WTC11 (cell line): Measurements from ENCODE around the gene UNG. TPM values are rescaled to one million over a fixed set of nuclear protein-coding genes. Genes with fewer than 3 reads are reported as not detected.

Experiments
- ATAC-seq: fragments of 200-7000 bp; cut with Tn5 transposase; 2 replicates; pipeline ENCODE4 v1.10.0; 2021; ENCODE audit warnings: mild to moderate bottlenecking, moderate library complexity
- CTCF ChIA-PET: fragments of 300-600 bp; sonication (Branson Sonifier 250); formaldehyde crosslinking; loops from one replicate; lab custom pipeline; 2021; ENCODE audit warnings: antibody characterized with exemption; lab: Charles Lee
- POLR2A ChIA-PET: fragments of 350-600 bp; sonication (Branson Sonifier 250); formaldehyde crosslinking; loops from one replicate; lab custom pipeline; 2021; ENCODE audit warnings: antibody characterized with exemption; lab: Charles Lee
- DNase-seq: peaks from one replicate; pipeline ENCODE4 v3.0.0; 2021; ENCODE audit warnings: low spot score
- H3K27ac Mint-ChIP-seq: 2 replicates; pipeline ENCODE4 v1.8.0; 2021; ENCODE audit warnings: mixed read lengths
- H3K27me3 Mint-ChIP-seq: 2 replicates; pipeline ENCODE4 v1.8.0; 2021; ENCODE audit warnings: low read depth, mild to moderate bottlenecking, moderate library complexity, mixed read lengths
- H3K36me3 Mint-ChIP-seq: 2 replicates; pipeline ENCODE4 v1.8.0; 2021; ENCODE audit warnings: mixed read lengths
- H3K4me1 Mint-ChIP-seq: 2 replicates; pipeline ENCODE4 v1.8.0; 2022; ENCODE audit warnings: mixed read lengths
- H3K4me3 Mint-ChIP-seq: 2 replicates; pipeline ENCODE4 v1.8.0; 2021; ENCODE audit warnings: mild to moderate bottlenecking, moderate library complexity, mixed read lengths
- H3K9me3 Mint-ChIP-seq: 2 replicates; pipeline ENCODE4 v1.8.0; 2021; ENCODE audit warnings: mixed read lengths
- ATF1 ChIP-seq: sonication (generic); formaldehyde crosslinking; IDR thresholded peaks from 2 replicates; pipeline ENCODE4 v1.8.1; 2023; ENCODE audit warnings: mild to moderate bottlenecking, moderate library complexity, missing genetic modification reagents
- CBFB ChIP-seq: sonication (generic); formaldehyde crosslinking; IDR thresholded peaks from 2 replicates; pipeline ENCODE4 v1.8.1; 2022; ENCODE audit warnings: mild to moderate bottlenecking, low read depth, missing genetic modification reagents
- EMX1 ChIP-seq: fragments of 250-450 bp; sonication (Bioruptor Pico); IDR thresholded peaks from 2 replicates; pipeline ENCODE4 v1.8.0; 2021; ENCODE audit warnings: mild to moderate bottlenecking
- FOXK1 ChIP-seq: sonication (generic); formaldehyde crosslinking; IDR thresholded peaks from 2 replicates; pipeline ENCODE4 v1.8.0; 2022; ENCODE audit warnings: mild to moderate bottlenecking, moderate library complexity, missing genetic modification reagents
- GRHL2 ChIP-seq: fragments of 250-450 bp; sonication (Bioruptor Pico); IDR thresholded peaks from 2 replicates; pipeline ENCODE4 v1.8.0; 2022; ENCODE audit warnings: mild to moderate bottlenecking, moderate library complexity; ENCODE audit not compliant: insufficient replicate concordance, severe bottlenecking
- MXD4 ChIP-seq: fragments of 250-450 bp; sonication (Bioruptor Pico); IDR thresholded peaks from 2 replicates; pipeline ENCODE4 v1.8.0; 2021; ENCODE audit warnings: mild to moderate bottlenecking, moderate library complexity, borderline replicate concordance
- PRRX2 ChIP-seq: fragments of 250-450 bp; sonication (Bioruptor Pico); IDR thresholded peaks from 2 replicates; pipeline ENCODE4 v1.8.0; 2021; ENCODE audit warnings: mild to moderate bottlenecking
- SP1 ChIP-seq: sonication (generic); formaldehyde crosslinking; conservative IDR thresholded peaks from 2 replicates; pipeline ENCODE4 v1.8.1; 2022; ENCODE audit warnings: missing genetic modification reagents
- TP53 ChIP-seq: sonication (generic); formaldehyde crosslinking; IDR thresholded peaks from 2 replicates; pipeline ENCODE4 v1.8.1; 2023; ENCODE audit warnings: mild to moderate bottlenecking, missing genetic modification reagents
- ZNF138 ChIP-seq: sonication (generic); formaldehyde crosslinking; conservative IDR thresholded peaks from 2 replicates; pipeline ENCODE4 v1.8.1; 2022; ENCODE audit warnings: mild to moderate bottlenecking, moderate library complexity, missing genetic modification reagents
- ZNF219 ChIP-seq: sonication (generic); formaldehyde crosslinking; IDR thresholded peaks from 2 replicates; pipeline ENCODE4 v1.8.0; 2023; ENCODE audit warnings: missing genetic modification reagents, mild to moderate bottlenecking, borderline replicate concordance
- ZNF232 ChIP-seq: sonication (generic); formaldehyde crosslinking; IDR thresholded peaks from 2 replicates; pipeline ENCODE4 v1.8.0; 2022; ENCODE audit warnings: mild to moderate bottlenecking, missing genetic modification reagents
- ZNF281 ChIP-seq: sonication (generic); formaldehyde crosslinking; IDR thresholded peaks from 2 replicates; pipeline ENCODE4 v1.8.0; 2023; ENCODE audit warnings: mild to moderate bottlenecking, missing genetic modification reagents
- ZNF416 ChIP-seq: fragments of 250-450 bp; sonication (Bioruptor Pico); IDR thresholded peaks from 2 replicates; pipeline ENCODE4 v1.9.0; 2021; ENCODE audit warnings: mild to moderate bottlenecking, inconsistent platforms
- total RNA-seq: library from RNA; stranded (reverse); gene quantifications from 3 replicates; pipeline ENCODE4 v1.2.3, GENCODE V29; 2021
- TF ChIP-seq, protein P1 (sequence below): fragments of 250-450 bp; sonication (Bioruptor Pico); IDR thresholded peaks from 2 replicates; pipeline ENCODE4 v1.9.0; 2021; ENCODE audit warnings: mild to moderate bottlenecking
- TF ChIP-seq, protein P2 (sequence below): sonication (generic); formaldehyde crosslinking; IDR thresholded peaks from 2 replicates; pipeline ENCODE4 v1.8.1; 2022; ENCODE audit warnings: low read depth, missing genetic modification reagents, borderline replicate concordance
- TF ChIP-seq, protein P3 (sequence below): fragments of 250-450 bp; sonication (Bioruptor Pico); IDR thresholded peaks from 2 replicates; pipeline ENCODE4 v1.9.0; 2021; ENCODE audit warnings: moderate library complexity, mild to moderate bottlenecking, inconsistent platforms, borderline replicate concordance
- TF ChIP-seq, protein P4 (sequence below): sonication (generic); formaldehyde crosslinking; IDR thresholded peaks from 2 replicates; pipeline ENCODE4 v1.8.0; 2022; ENCODE audit warnings: missing genetic modification reagents

UNG gene
- total RNA-seq, 1 experiment from 2014 or later, result 127 TPM

DNA sequence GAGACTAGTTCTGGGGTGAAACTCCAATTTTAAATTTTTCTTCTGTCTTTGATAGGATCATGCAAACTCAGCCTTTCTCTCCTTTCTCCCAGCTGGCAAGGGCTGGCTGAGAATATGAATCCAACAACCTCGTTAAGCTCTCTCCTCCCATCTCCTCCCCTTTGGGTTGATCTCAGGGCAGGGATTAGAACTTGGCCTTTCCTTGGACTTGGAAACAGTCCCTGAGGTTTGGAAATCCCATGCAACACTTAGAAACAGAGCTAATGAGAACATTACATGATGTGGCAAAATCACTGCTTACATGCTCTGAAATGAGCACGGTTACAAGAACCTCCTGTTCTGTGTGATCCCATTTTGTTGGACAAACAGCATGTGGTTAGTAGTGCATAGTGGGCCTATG lies 50.6 kb downstream of the UNG start:
- no peak overlapping the region for H3K4me3 Mint-ChIP-seq
- no peaks in the 10 kb centered on the region for H3K36me3 Mint-ChIP-seq
- peaks cover 4% of the 10 kb centered on the region for H3K27me3 Mint-ChIP-seq
- CTCF ChIA-PET, result no interaction called here
- TF ChIP-seq PRRX2 (CRISPR knock-in tag) (no peak), SP1 (CRISPR knock-in tag) (no peak), ATF1 (CRISPR knock-in tag) (no peak), TP53 (CRISPR knock-in tag) (no peak), ZNF232 (no peak), FOXK1 (CRISPR knock-in tag) (no peak), ZNF138 (no peak), ZNF281 (CRISPR knock-in tag) (no peak), CBFB (CRISPR knock-in tag) (no peak), ZNF416 (CRISPR knock-in tag) (no peak), EMX1 (CRISPR knock-in tag) (no peak), GRHL2 (CRISPR knock-in tag) (no peak), ZNF219 (CRISPR knock-in tag) (no peak), MXD4 (no peak)
- TF ChIP-seq, protein P1, sequence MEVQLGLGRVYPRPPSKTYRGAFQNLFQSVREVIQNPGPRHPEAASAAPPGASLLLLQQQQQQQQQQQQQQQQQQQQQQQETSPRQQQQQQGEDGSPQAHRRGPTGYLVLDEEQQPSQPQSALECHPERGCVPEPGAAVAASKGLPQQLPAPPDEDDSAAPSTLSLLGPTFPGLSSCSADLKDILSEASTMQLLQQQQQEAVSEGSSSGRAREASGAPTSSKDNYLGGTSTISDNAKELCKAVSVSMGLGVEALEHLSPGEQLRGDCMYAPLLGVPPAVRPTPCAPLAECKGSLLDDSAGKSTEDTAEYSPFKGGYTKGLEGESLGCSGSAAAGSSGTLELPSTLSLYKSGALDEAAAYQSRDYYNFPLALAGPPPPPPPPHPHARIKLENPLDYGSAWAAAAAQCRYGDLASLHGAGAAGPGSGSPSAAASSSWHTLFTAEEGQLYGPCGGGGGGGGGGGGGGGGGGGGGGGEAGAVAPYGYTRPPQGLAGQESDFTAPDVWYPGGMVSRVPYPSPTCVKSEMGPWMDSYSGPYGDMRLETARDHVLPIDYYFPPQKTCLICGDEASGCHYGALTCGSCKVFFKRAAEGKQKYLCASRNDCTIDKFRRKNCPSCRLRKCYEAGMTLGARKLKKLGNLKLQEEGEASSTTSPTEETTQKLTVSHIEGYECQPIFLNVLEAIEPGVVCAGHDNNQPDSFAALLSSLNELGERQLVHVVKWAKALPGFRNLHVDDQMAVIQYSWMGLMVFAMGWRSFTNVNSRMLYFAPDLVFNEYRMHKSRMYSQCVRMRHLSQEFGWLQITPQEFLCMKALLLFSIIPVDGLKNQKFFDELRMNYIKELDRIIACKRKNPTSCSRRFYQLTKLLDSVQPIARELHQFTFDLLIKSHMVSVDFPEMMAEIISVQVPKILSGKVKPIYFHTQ (CRISPR knock-in tag), result no peak
- TF ChIP-seq, protein P2, sequence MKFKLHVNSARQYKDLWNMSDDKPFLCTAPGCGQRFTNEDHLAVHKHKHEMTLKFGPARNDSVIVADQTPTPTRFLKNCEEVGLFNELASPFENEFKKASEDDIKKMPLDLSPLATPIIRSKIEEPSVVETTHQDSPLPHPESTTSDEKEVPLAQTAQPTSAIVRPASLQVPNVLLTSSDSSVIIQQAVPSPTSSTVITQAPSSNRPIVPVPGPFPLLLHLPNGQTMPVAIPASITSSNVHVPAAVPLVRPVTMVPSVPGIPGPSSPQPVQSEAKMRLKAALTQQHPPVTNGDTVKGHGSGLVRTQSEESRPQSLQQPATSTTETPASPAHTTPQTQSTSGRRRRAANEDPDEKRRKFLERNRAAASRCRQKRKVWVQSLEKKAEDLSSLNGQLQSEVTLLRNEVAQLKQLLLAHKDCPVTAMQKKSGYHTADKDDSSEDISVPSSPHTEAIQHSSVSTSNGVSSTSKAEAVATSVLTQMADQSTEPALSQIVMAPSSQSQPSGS, result no peak
- TF ChIP-seq, protein P3, sequence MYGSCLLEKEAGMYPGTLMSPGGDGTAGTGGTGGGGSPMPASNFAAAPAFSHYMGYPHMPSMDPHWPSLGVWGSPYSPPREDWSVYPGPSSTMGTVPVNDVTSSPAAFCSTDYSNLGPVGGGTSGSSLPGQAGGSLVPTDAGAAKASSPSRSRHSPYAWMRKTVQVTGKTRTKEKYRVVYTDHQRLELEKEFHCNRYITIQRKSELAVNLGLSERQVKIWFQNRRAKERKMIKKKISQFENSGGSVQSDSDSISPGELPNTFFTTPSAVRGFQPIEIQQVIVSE (CRISPR knock-in tag), result no peak
- TF ChIP-seq, protein P4, sequence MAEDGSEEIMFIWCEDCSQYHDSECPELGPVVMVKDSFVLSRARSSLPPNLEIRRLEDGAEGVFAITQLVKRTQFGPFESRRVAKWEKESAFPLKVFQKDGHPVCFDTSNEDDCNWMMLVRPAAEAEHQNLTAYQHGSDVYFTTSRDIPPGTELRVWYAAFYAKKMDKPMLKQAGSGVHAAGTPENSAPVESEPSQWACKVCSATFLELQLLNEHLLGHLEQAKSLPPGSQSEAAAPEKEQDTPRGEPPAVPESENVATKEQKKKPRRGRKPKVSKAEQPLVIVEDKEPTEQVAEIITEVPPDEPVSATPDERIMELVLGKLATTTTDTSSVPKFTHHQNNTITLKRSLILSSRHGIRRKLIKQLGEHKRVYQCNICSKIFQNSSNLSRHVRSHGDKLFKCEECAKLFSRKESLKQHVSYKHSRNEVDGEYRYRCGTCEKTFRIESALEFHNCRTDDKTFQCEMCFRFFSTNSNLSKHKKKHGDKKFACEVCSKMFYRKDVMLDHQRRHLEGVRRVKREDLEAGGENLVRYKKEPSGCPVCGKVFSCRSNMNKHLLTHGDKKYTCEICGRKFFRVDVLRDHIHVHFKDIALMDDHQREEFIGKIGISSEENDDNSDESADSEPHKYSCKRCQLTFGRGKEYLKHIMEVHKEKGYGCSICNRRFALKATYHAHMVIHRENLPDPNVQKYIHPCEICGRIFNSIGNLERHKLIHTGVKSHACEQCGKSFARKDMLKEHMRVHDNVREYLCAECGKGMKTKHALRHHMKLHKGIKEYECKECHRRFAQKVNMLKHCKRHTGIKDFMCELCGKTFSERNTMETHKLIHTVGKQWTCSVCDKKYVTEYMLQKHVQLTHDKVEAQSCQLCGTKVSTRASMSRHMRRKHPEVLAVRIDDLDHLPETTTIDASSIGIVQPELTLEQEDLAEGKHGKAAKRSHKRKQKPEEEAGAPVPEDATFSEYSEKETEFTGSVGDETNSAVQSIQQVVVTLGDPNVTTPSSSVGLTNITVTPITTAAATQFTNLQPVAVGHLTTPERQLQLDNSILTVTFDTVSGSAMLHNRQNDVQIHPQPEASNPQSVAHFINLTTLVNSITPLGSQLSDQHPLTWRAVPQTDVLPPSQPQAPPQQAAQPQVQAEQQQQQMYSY (CRISPR knock-in tag), result no peak
- TF ChIP-seq, all 79 proteins: peak for 0
- H3K9me3 Mint-ChIP-seq, result no peaks in the 10 kb centered on the region
- DNase-seq (no peak), ATAC-seq (no peak)
- H3K4me1 Mint-ChIP-seq, result no peaks in the 10 kb centered on the region
- POLR2A ChIA-PET, result no interaction called here
- H3K27ac Mint-ChIP-seq, result no peak overlapping the region
